BE2C (cell line): ENCODE results near the gene CALY.

Experiments used
- DNase-seq: peaks from one replicate; pipeline ENCODE4 v3.0.0-alpha.2; 2020
- H3K27me3 ChIP-seq: fragments of 250-450 bp; sonication (Bioruptor Pico); 2 replicates; pipeline ENCODE4 v1.5.1; 2020; ENCODE audit warnings: mild to moderate bottlenecking
- H3K36me3 ChIP-seq: fragments of 250-450 bp; sonication (Bioruptor Pico); 2 replicates; pipeline ENCODE4 v1.5.1; 2020; ENCODE audit warnings: mild to moderate bottlenecking
- H3K4me1 ChIP-seq: fragments of 250-450 bp; sonication (Bioruptor Pico); 2 replicates; pipeline ENCODE4 v1.5.1; 2020
- H3K4me3 ChIP-seq: 2 replicates; pipeline ENCODE4 v1.5.1; 2011; ENCODE audit warnings: low read depth, low read length
- H3K9me3 ChIP-seq: fragments of 250-450 bp; sonication (Bioruptor Pico); 2 replicates; pipeline ENCODE4 v1.5.1; 2020
- TF ChIP-seq, protein P1 (sequence below): IDR thresholded peaks from 2 replicates; pipeline ENCODE4 v1.5.1; 2012; ENCODE audit warnings: mild to moderate bottlenecking, low read depth, low read length

The CALY gene

DNA sequence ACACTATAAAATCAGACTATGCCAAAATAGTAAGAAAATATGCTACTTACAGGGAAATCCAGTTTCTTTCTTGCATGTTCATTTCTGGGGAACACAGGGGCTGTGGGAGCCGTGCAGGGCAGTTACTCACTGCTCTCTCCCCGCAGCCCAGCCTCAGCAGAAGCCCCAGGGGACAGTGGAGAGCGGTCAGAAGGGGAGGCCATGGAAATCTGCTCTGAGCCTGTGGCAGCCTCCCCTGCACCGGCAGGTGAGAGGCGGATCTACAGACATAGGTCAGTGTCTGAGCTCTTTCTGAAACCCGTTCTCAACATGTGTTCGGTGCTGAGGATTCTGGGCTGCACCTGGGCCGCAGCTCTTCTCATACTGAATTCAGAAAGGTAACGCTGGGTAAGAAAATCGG, 25.1 kb downstream of the CALY start:
- Histone ChIP-seq H3K4me3 (no peak overlapping the region), H3K36me3 (peaks cover 18% of the 10 kb centered on the region), H3K4me1 (peaks cover 11% of the 10 kb centered on the region), H3K27me3 (no peaks in the 10 kb centered on the region; the same call in 1 of the 2 replicates), H3K9me3 (no peaks in the 10 kb centered on the region)
- TF ChIP-seq, protein P1, sequence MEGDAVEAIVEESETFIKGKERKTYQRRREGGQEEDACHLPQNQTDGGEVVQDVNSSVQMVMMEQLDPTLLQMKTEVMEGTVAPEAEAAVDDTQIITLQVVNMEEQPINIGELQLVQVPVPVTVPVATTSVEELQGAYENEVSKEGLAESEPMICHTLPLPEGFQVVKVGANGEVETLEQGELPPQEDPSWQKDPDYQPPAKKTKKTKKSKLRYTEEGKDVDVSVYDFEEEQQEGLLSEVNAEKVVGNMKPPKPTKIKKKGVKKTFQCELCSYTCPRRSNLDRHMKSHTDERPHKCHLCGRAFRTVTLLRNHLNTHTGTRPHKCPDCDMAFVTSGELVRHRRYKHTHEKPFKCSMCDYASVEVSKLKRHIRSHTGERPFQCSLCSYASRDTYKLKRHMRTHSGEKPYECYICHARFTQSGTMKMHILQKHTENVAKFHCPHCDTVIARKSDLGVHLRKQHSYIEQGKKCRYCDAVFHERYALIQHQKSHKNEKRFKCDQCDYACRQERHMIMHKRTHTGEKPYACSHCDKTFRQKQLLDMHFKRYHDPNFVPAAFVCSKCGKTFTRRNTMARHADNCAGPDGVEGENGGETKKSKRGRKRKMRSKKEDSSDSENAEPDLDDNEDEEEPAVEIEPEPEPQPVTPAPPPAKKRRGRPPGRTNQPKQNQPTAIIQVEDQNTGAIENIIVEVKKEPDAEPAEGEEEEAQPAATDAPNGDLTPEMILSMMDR: no peak
- no peak for DNase-seq

DNA sequence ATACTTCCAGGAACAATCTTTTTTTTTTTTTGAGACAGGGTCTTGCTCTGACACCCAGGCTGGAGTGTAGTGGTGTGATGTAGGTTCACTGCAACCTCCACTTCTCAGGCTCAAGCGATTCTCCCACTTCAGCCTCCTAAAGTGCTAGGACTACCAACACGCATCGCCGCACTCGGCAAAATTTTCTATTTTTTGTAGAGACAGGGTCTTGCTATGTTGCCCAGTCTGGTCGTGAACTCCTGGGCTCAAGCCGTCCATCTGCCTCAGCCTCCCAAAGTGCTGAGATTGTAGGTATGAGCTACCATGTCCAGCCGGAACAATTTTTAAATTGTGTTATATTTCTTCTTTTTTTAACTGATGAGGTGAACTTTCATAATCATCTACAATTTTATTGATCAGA, 25.9 kb downstream of the CALY start:
- no peaks in the 10 kb centered on the region for H3K9me3 ChIP-seq
- peaks cover 11% of the 10 kb centered on the region for H3K4me1 ChIP-seq
- TF ChIP-seq, protein P1: no peak
- H3K27me3 ChIP-seq: no peaks in the 10 kb centered on the region; the same call in 1 of the 2 replicates
- peaks cover 18% of the 10 kb centered on the region for H3K36me3 ChIP-seq
- no peak overlapping the region for H3K4me3 ChIP-seq
- no peak for DNase-seq

DNA sequence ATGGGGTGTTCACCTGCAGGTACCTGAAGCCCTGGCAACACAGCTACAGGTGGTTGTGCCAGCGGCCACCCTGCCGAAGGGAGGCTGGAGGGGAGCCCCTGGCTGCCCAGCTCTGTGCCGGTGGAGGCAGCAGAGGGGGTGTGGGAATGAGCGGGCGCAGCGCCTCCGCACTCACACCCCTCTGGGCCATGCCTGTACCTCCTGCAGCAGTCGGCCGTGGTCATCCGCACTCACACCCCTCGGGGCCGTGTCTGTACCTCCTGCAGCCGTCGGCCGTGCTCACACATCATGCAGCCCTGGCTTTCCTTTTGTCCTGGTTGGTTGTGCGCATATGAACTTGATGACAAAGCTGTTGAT, 26.3 kb downstream of the CALY start:
- TF ChIP-seq, protein P1: no peak
- no peak for DNase-seq
- peaks cover 18% of the 10 kb centered on the region for H3K36me3 ChIP-seq
- H3K4me1 ChIP-seq: peaks cover 11% of the 10 kb centered on the region
- no peak overlapping the region for H3K4me3 ChIP-seq
- no peaks in the 10 kb centered on the region; the same call in 1 of the 2 replicates for H3K27me3 ChIP-seq
- H3K9me3 ChIP-seq: no peaks in the 10 kb centered on the region

DNA sequence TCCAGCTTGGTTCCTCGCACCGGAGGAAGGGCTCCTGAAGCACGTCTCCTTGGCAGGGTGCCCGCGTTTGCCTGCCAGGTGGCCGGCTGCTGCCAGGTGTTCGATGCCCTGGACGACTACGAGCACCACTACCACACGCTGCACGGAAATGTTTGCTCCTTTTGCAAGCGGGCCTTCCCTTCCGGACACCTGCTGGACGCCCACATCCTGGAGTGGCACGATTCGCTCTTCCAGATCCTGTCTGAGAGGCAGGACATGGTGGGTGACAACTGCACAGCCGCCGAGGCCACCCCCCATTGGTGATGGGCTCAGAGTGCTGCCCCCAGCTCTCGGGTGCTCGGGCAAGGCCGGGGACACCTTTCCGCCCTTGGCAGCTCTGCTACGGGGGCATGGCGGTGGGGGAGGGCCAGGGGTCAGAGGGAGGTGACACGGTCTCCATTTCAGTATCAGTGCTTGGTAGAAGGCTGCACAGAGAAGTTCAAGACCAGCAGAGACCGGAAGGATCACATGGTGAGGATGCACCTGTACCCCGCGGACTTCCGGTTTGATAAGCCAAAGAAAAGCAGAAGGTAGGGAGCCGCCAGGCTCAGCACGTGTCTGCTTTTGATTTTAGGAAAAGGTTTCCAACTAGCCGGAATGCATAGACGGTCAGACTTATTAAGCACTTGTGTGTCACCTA, 26.8 kb downstream of the CALY start:
- peaks cover 11% of the 10 kb centered on the region for H3K4me1 ChIP-seq
- TF ChIP-seq, protein P1: no peak
- no peaks in the 10 kb centered on the region; the same call in 1 of the 2 replicates for H3K27me3 ChIP-seq
- H3K4me3 ChIP-seq: no peak overlapping the region
- no peak for DNase-seq
- H3K9me3 ChIP-seq: no peaks in the 10 kb centered on the region
- peaks cover 18% of the 10 kb centered on the region for H3K36me3 ChIP-seq

DNA sequence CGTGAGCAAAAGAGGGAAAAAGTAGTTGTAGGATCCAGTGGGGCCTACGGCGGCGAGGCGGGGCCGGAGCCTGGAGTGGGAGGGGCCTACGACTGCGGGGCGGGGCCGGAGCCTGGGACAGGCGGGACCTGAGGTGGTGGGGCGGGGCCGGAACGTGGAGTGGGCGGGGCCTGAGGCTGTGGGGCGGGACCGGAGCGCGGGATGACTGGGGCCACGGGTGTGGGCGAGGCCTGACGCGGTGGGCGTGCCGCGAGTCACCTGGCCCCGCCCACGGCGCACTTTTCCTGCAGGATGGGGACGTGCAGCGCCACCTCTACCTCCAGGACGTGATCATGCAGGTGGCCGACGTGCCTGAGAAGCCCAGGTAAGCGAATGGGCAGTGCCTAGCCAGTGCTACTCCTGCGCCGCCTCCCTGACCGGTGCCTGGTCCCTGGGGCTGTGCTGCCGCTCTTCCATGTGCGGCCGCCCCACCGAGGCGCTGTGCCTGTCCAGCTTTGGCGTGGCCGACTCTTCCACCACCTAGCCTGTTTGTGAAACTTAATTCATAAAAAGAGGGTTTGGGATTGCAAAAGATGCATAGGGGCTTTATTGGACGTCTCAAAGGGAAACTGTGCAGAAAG, 27.5 kb downstream of the CALY start:
- Histone ChIP-seq H3K9me3 (no peaks in the 10 kb centered on the region), H3K27me3 (no peaks in the 10 kb centered on the region; the same call in 1 of the 2 replicates), H3K4me1 (peaks cover 5% of the 10 kb centered on the region), H3K4me3 (peak overlapping the region; percentile 94), H3K36me3 (peaks cover 18% of the 10 kb centered on the region)
- DNase-seq: peak; percentile 94
- TF ChIP-seq, protein P1: no peak

DNA sequence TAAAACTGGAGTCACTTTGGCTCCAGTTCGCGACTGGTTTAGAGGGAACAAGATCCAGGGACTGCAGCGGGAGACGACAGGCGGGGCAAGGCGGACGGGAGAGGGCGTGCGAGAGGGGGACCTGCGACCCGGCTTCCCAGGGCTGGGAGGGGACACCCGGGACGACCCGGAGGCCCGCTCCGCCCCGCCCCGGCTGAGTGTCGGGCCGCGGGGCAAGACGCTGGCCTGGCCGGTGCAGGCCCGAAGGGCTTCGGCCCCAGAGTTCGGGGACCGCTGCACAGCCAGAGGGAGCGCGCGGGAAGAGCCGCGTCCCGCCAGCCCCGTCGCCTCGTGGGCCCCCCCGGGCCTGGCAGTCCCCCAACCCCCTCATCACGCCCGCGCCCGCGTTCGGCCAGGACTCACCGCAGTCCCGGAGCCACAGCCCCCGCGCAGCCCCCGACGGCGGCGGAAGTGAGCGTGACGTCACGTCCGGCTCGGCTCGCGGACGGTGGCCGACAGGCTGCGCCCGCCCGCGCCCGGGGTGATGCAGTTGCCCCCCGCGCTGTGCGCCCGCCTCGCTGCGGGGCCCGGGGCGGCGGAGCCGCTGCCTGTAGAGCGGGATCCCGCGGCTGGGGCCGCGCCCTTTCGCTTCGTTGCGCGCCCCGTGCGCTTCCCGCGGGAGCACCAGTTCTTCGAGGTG, 28.1 kb downstream of the CALY start, which contains the start of the genes TUBGCP2 and ZNF511:
TUBGCP2 (minus strand) TSS at position 452 of the 679 bp plus-strand sequence. CDS start 5,931 bp downstream, outside the sequence.
ZNF511 (plus strand) TSS at position 494 of the 679 bp plus-strand sequence; CDS start at position 524, 30 bp downstream.
- H3K4me3 ChIP-seq: peak within 1 kb of the TSS; percentile 94
- peak; percentile 85 for DNase-seq
- TF ChIP-seq, protein P1: 0 out of 2 replicates have a peak, but pooled peaks have one; percentile 10
- peaks cover 18% of the 10 kb centered on the region for H3K36me3 ChIP-seq
- H3K9me3 ChIP-seq: no peaks in the 10 kb centered on the region
- no peaks in the 10 kb centered on the region; the same call in 1 of the 2 replicates for H3K27me3 ChIP-seq
- peaks cover 3% of the 10 kb centered on the region for H3K4me1 ChIP-seq
